Stomach (tissue), 9 donors: ENCODE data around the gene BUD13. TPM values are rescaled to one million over a fixed set of nuclear protein-coding genes. Genes with fewer than 3 reads are reported as not detected.

ENCODE experiments used
- DNase-seq, 2 donors: peaks; one replicate each; pipeline versions ENCODE4 v3.0.0 to v3.0.0-alpha.2; 2013 to 2019
- H3K27ac ChIP-seq, 5 donors: fragments of 200-600 bp in 4 of 5; sonication (generic) in 4 of 5; one replicate each; pipeline ENCODE4 v1.5.1; 2013 to 2019; ENCODE audit warnings: mild to moderate bottlenecking in 1 of 5, moderate library complexity in 1 of 5
- H3K27me3 ChIP-seq, 3 donors: fragments of 200-600 bp; sonication (generic); one replicate each; pipeline ENCODE4 v1.5.1; 2017 to 2019; ENCODE audit warnings: mixed run types in 1 of 3
- H3K36me3 ChIP-seq, 4 donors: fragments of 200-600 bp; sonication (generic); 1 replicate in 3 of 4; 2 replicates in 1 of 4; pipeline ENCODE4 v1.5.1; 2016 to 2019
- H3K4me1 ChIP-seq, 4 donors: fragments of 200-600 bp; sonication (generic); one replicate each; pipeline ENCODE4 v1.5.1; 2016 to 2019
- H3K4me3 ChIP-seq, 4 donors: fragments of 200-600 bp; sonication (generic) in 3 of 4; one replicate each; pipeline ENCODE4 v1.5.1; 2016 to 2019; ENCODE audit warnings: mild to moderate bottlenecking in 1 of 4
- H3K9me3 ChIP-seq, 4 donors: fragments of 200-600 bp; sonication (generic); one replicate each; pipeline ENCODE4 v1.5.1; 2016 to 2019
- CTCF ChIP-seq, 7 experiments: fragments of 450-650 bp in 4 of 7; fragments of 200-600 bp in 3 of 7; sonication (generic) in 3 of 7; IDR thresholded peaks; one replicate each; pipeline ENCODE4 v1.5.1; 2016 to 2019; ENCODE audit warnings: antibody characterized with exemption in 7 of 7, control low read depth in 2 of 7, mild to moderate bottlenecking in 1 of 7
- EP300 ChIP-seq: sonication (generic); formaldehyde crosslinking; IDR thresholded peaks from one replicate; pipeline ENCODE4 v1.6.1; 2017; ENCODE audit warnings: antibody characterized with exemption
- POLR2A ChIP-seq, 4 donors: fragments of 450-650 bp; IDR thresholded peaks; one replicate each; pipeline ENCODE4 v1.6.1; 2016; ENCODE audit warnings: antibody characterized with exemption in 4 of 4, control low read depth in 2 of 4, mild to moderate bottlenecking in 1 of 4, moderate library complexity in 1 of 4
- POLR2AphosphoS5 ChIP-seq, 3 donors: sonication (generic); formaldehyde crosslinking; IDR thresholded peaks; one replicate each; pipeline ENCODE4 v1.6.1; 2016; ENCODE audit warnings: antibody characterized with exemption in 3 of 3
- WGBS, 5 donors: extraction: QIAGEN DNeasy Blood & Tissue Kit in 3 of 5; methylation state at CpG; one replicate each; pipeline versions ENCODE4 v1.1.5 to v1.1.7; 2013 to 2018; 5-methylcytosine and 5-hydroxymethylcytosine counted together
- intact Hi-C: fragments of 100-400 bp; cut with DNase I; formaldehyde crosslinking; loops from one replicate; pipeline ENCODE4 v1.15.1; 2023; ENCODE audit warnings: low total_unique reads
- polyA plus RNA-seq, 3 donors: library from polyadenylated mRNA; stranded (reverse); fragments of 200-250 nt; gene quantifications; one replicate each; pipeline ENCODE4 v1.2.3, GENCODE V29; 2013
- total RNA-seq, 5 donors: library from RNA; depleted of rRNA; stranded (reverse); fragments of >200 nt; gene quantifications; one replicate each; pipeline versions ENCODE4 v1.1.0 to v1.2.3, GENCODE V29; 2014 to 2016
- donor health status: healthy with polysubstance abuse.
- donor health status: Bipolar disorder and iron deficiency.
- donor health status: healthy.

The BUD13 gene
- total and polyA plus RNA-seq, 8 donors: 4.1 to 21.7 (median 15.8) TPM

- peak overlapping the region; percentile 75 to 96 (median 91) for H3K27ac ChIP-seq
- no peaks in the 10 kb centered on the region for H3K9me3 ChIP-seq
- peaks cover 11 to 40% (median 36%) of the 10 kb centered on the region in 4 donors for H3K4me1 ChIP-seq
- TF ChIP-seq POLR2AphosphoS5 (IDR thresholded peaks at IDR 0.05) (no peak), POLR2A (IDR thresholded peaks at IDR 0.05) (no peak), CTCF (IDR thresholded peaks at IDR 0.05) (no peak), EP300 (no peak)
- peak overlapping the region; percentile 78 to 99 (median 94) for H3K4me3 ChIP-seq
- WGBS, 5 donors: 0 to 2% (median 1%) methylated on average over 12 to 15 of the region's 15 CpGs
- peaks cover 35 to 45% (median 42%) of the 10 kb centered on the region in 4 donors for H3K36me3 ChIP-seq
- H3K27me3 ChIP-seq: no peaks in the 10 kb centered on the region
- intact Hi-C loops: loop anchor here (5.0 kb wide), 1 partner anchor 50 kb away; the partner anchor contains the start of gene APOA1
- DNase-seq: no peak
Measured at GRCh38 chr11:116787436-116787785, 14.6 kb upstream of the BUD13 start.

DNA sequence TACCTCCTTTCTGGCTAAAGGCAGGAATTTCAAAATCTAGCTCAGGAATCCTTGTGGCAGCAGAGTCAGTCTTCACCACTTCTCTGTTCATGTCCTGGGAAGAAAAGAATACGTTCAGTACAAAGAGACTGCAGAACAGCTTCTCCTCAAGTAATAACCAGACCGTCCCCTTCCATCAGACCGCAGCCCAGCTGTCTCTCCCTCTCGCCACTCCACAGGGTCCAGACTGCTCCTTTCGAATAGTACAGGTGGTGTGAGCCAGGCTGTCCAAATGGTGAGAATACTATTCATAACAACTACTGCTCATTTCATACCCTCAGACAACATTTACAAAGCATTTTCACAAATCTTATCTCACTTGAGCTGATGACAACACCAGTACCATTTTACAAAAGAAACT is 14.2 kb upstream of the BUD13 start:
- Histone ChIP-seq H3K4me1 (peaks cover 11 to 39% (median 32%) of the 10 kb centered on the region in 4 donors), H3K27me3 (no peaks in the 10 kb centered on the region), H3K36me3 (peaks cover 40 to 49% (median 47%) of the 10 kb centered on the region in 4 donors), H3K27ac (peak overlapping the region in 3 of 5 donors; percentile 90 to 96 (median 92)), H3K4me3 (peak overlapping the region; percentile 78 to 99 (median 94)), H3K9me3 (no peaks in the 10 kb centered on the region)
- TF ChIP-seq POLR2AphosphoS5 (IDR thresholded peaks at IDR 0.05) (no peak), CTCF (IDR thresholded peaks at IDR 0.05) (no peak), POLR2A (IDR thresholded peaks at IDR 0.05) (no peak), EP300 (no peak)
- intact Hi-C loops: loop anchor here (5.0 kb wide), 1 partner anchor 50 kb away; the partner anchor contains the start of gene APOA1
- DNase-seq: no peak
- 35 to 58% (median 49%) methylated on average over 5 of the region's 5 CpGs for whole genome bisulfite sequencing, 5 donors

DNA sequence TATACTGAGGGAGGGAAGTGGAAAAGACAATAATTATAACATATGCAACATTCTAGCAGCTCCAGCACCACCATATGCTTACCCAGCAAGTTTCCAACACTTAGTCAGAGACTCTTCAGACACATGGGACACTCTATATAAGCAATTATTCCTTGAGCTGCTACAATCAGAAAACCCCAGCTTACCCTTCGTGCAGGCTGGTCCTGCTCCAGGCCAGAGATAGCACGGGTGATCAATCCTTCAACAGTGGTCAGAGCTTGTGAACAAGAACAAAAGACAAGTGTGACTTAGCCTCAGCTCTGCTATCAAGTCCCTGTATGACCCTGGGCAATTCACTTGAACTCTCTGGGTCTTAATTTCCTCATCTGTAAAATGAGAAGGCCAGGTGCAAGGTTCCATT is 13.5 kb upstream of the BUD13 start:
- 74 to 94% (median 80%) methylated on average over 2 of the region's 2 CpGs for WGBS, 5 donors
- H3K4me1 ChIP-seq: peaks cover 7 to 33% (median 26%) of the 10 kb centered on the region in 4 donors
- no peak overlapping the region for H3K27ac ChIP-seq
- H3K36me3 ChIP-seq: peaks cover 45 to 56% (median 53%) of the 10 kb centered on the region in 4 donors
- H3K27me3 ChIP-seq: no peaks in the 10 kb centered on the region
- DNase-seq: no peak
- intact Hi-C loops: loop anchor here (5.0 kb wide), 1 partner anchor 51 kb away; the partner anchor contains the start of gene APOA1
- no peaks in the 10 kb centered on the region for H3K9me3 ChIP-seq
- TF ChIP-seq CTCF (IDR thresholded peaks at IDR 0.05) (no peak), POLR2AphosphoS5 (IDR thresholded peaks at IDR 0.05) (no peak), EP300 (no peak), POLR2A (IDR thresholded peaks at IDR 0.05) (no peak)
- peak overlapping the region in 1 of 4 donors; percentile 95 for H3K4me3 ChIP-seq

DNA sequence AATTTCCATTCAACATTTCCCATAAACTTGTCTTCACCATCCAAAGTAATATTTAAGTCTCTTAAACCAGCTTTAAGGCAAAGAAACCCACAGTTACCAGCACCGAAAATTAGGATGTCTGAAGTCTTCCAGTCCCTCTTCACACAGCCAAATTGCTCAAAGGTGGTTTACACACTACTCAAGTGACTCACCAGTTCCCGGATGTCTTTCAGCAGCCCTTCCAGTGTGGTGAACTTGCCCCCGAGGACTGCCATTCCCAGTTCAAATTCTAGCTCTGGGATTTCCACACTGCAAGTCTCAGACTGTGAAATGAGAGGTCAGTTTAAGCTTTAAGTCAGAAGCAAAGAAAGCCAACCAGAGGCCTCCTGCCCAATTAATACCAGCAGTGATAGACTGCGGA is 9.9 kb upstream of the BUD13 start:
- peaks cover 6 to 17% (median 14%) of the 10 kb centered on the region in 4 donors for H3K4me1 ChIP-seq
- TF ChIP-seq CTCF (IDR thresholded peaks at IDR 0.05) (no peak), POLR2A (IDR thresholded peaks at IDR 0.05) (no peak), EP300 (no peak), POLR2AphosphoS5 (IDR thresholded peaks at IDR 0.05) (no peak)
- intact Hi-C loops: no loop called here
- 81 to 87% (median 85%) methylated on average over 4 of the region's 4 CpGs for WGBS, 5 donors
- H3K36me3 ChIP-seq: peaks cover 74 to 92% (median 89%) of the 10 kb centered on the region in 4 donors
- H3K27me3 ChIP-seq: no peaks in the 10 kb centered on the region
- DNase-seq: no peak
- no peak overlapping the region for H3K4me3 ChIP-seq
- H3K9me3 ChIP-seq: no peaks in the 10 kb centered on the region
- no peak overlapping the region for H3K27ac ChIP-seq
